A549 (cell line): ENCODE measurements around the gene SESN3. TPM values are rescaled to one million over a fixed set of nuclear protein-coding genes. Genes with fewer than 3 reads are reported as not detected.

Source experiments
- ATAC-seq, 2 experiments: fragments of 200-7000 bp in 1 of 2; fragments of >200 bp in 1 of 2; cut with Nextera tagmentation in 1 of 2; cut with Tn5 transposase in 1 of 2; 3 replicates each; pipeline versions ENCODE4 v1.8.0 to v1.9.1; 2018 to 2020; ENCODE audit warnings: mild to moderate bottlenecking in 1 of 2, moderate library complexity in 1 of 2
- CTCF ChIA-PET: fragments of 300-600 bp; sonication (Branson Sonifier 250); formaldehyde crosslinking; extraction: SDS; loops from one replicate; lab custom pipeline; 2021; ENCODE audit warnings: antibody characterized with exemption, inconsistent platforms; lab: Yijun Ruan, JAX
- POLR2A ChIA-PET: fragments of 350-600 bp; formaldehyde crosslinking; extraction: SDS; loops from one replicate; lab custom pipeline; 2021; ENCODE audit warnings: antibody characterized with exemption, inconsistent platforms; lab: Yijun Ruan, JAX
- DNase-seq, 2 experiments: peaks; one replicate each; pipeline versions ENCODE4 v3.0.0 to v3.0.0-alpha.2; 2011 to 2016; ENCODE audit warnings: low read depth in 1 of 2, low spot score in 1 of 2
- FAIRE-seq: peaks from 2 replicates; lab custom pipeline; 2011; peaks lifted over from hg19 to GRCh38; lab: Jason Lieb, UNC
- H3K27ac ChIP-seq, 2 experiments: fragments of >200 bp; sonication (Bioruptor Twin); formaldehyde crosslinking; 3 replicates each; pipeline ENCODE4 v1.5.1; 2016 to 2017
- H3K4me1 ChIP-seq: fragments of >200 bp; sonication (Bioruptor Twin); formaldehyde crosslinking; 3 replicates; pipeline ENCODE4 v1.6.1; 2016
- H3K4me2 ChIP-seq: fragments of >200 bp; sonication (Bioruptor Twin); formaldehyde crosslinking; 3 replicates; pipeline ENCODE4 v1.6.1; 2016
- H3K4me3 ChIP-seq: fragments of >200 bp; sonication (Bioruptor Twin); formaldehyde crosslinking; 3 replicates; pipeline ENCODE4 v1.5.1; 2016
- H3K9me3 ChIP-seq: fragments of >200 bp; sonication (Bioruptor Twin); formaldehyde crosslinking; 3 replicates; pipeline ENCODE4 v1.6.1; 2016
- BHLHE40 ChIP-seq: IDR thresholded peaks from 2 replicates; pipeline ENCODE4 v1.6.1; 2012; ENCODE audit warnings: low read depth, low read length, inconsistent platforms
- CBX8 ChIP-seq: fragments of 200-600 bp; sonication (generic); IDR thresholded peaks from 2 replicates; pipeline ENCODE4 v1.6.1; 2016
- CEBPB ChIP-seq, 2 experiments: fragments of >200 bp in 1 of 2; sonication (Bioruptor Twin) in 1 of 2; formaldehyde crosslinking in 1 of 2; IDR thresholded peaks; 2 replicates each; pipeline ENCODE4 v1.6.1; 2012 to 2016
- CTCF ChIP-seq: fragments of >200 bp; sonication (Bioruptor Twin); formaldehyde crosslinking; IDR thresholded peaks from 3 replicates; pipeline ENCODE4 v1.5.1; 2016
- EHF ChIP-seq: fragments of 250-450 bp; sonication (Bioruptor Pico); IDR thresholded peaks from 2 replicates; pipeline ENCODE4 v1.5.0; 2020; ENCODE audit warnings: mild to moderate bottlenecking
- FOSL2 ChIP-seq, 2 experiments: fragments of 450-650 bp in 1 of 2; fragments of >200 bp in 1 of 2; sonication (Bioruptor Twin) in 1 of 2; formaldehyde crosslinking; IDR thresholded peaks; 2 replicates each; pipeline versions ENCODE4 v1.5.0 to v1.6.1; 2016 to 2020; ENCODE audit warnings: mild to moderate bottlenecking in 1 of 2, moderate library complexity in 1 of 2
- GATA3 ChIP-seq: IDR thresholded peaks from 2 replicates; pipeline ENCODE4 v1.6.1; 2012; ENCODE audit warnings: borderline replicate concordance
- HDAC2 ChIP-seq: fragments of 200-600 bp; sonication (generic); IDR thresholded peaks from 2 replicates; pipeline ENCODE4 v1.6.1; 2016
- HOXB13 ChIP-seq: fragments of 250-450 bp; sonication (Bioruptor Pico); IDR thresholded peaks from 2 replicates; pipeline ENCODE4 v1.5.0; 2020; ENCODE audit warnings: low read depth, mild to moderate bottlenecking, moderate library complexity
- KDM1A ChIP-seq: fragments of 200-600 bp; sonication (generic); IDR thresholded peaks from 2 replicates; pipeline ENCODE4 v1.6.1; 2016; ENCODE audit warnings: low read depth, mild to moderate bottlenecking
- MAFK ChIP-seq: fragments of 450-650 bp; IDR thresholded peaks from 2 replicates; pipeline ENCODE4 v1.6.1; 2014; ENCODE audit not compliant: partially characterized antibody
- POLR2A ChIP-seq: IDR thresholded peaks from 2 replicates; pipeline ENCODE4 v1.6.1; 2012; ENCODE audit warnings: mild to moderate bottlenecking, low read length
- RAD21 ChIP-seq, 2 experiments: fragments of >200 bp in 1 of 2; sonication (Bioruptor Twin) in 1 of 2; formaldehyde crosslinking in 1 of 2; IDR thresholded peaks in 1 of 2; conservative IDR thresholded peaks in 1 of 2; 2 replicates in 1 of 2; 3 replicates in 1 of 2; pipeline ENCODE4 v1.6.1; 2012 to 2018; ENCODE audit warnings: inconsistent platforms in 1 of 2
- RCOR1 ChIP-seq: fragments of 150-350 bp; IDR thresholded peaks from 2 replicates; pipeline ENCODE4 v1.6.1; 2014; ENCODE audit warnings: antibody characterized with exemption, low read length, low read depth
- RNF2 ChIP-seq: fragments of 200-600 bp; sonication (generic); IDR thresholded peaks from 2 replicates; pipeline ENCODE4 v1.6.1; 2016; ENCODE audit warnings: low read depth, mild to moderate bottlenecking, antibody characterized with exemption, moderate library complexity, borderline replicate concordance
- ZC3H11A ChIP-seq: fragments of 450-650 bp; IDR thresholded peaks from 2 replicates; pipeline ENCODE4 v1.6.1; 2014; ENCODE audit warnings: antibody characterized with exemption, mild to moderate bottlenecking
- ZNF302 ChIP-seq: fragments of 250-450 bp; sonication (Bioruptor Pico); IDR thresholded peaks from 2 replicates; pipeline ENCODE4 v1.9.0; 2021; ENCODE audit warnings: inconsistent platforms, mild to moderate bottlenecking, moderate library complexity
- WGBS: methylation state at CpG from one replicate; pipeline ENCODE4 v1.1.6; 2017; ENCODE audit errors: missing lambda C conversion rate; 5-methylcytosine and 5-hydroxymethylcytosine counted together
- polyA plus RNA-seq, 4 experiments: library from polyadenylated mRNA; depleted of rRNA in 3 of 4; stranded (reverse); fragments of >200 nt; fragmentation: RNase III in 1 of 4; extraction: RNeasy Plus Mini Kit Qiagen cat#74134 plus additional on column Dnase treatment in 1 of 4; gene quantifications; 2 replicates in 3 of 4; 3 replicates in 1 of 4; pipeline ENCODE4 v1.2.3, GENCODE V29; 2011 to 2017
- TF ChIP-seq, protein P1 (sequence below): fragments of 150-350 bp; IDR thresholded peaks from 2 replicates; pipeline ENCODE4 v1.6.1; 2014; ENCODE audit warnings: low read depth, mild to moderate bottlenecking, low read length

Gene SESN3
- polyA plus RNA-seq, 2 of the 4 experiments (the other 2 are of a cell fraction), result 0.35 to 3.6 TPM

- ATAC-seq (no peak), FAIRE-seq (no peak), DNase-seq (no peak)
- ChIA-PET CTCF (interaction anchor here (1.0 to 11.6 kb wide), 5 partner anchors 12 to 687 kb away, joined by 3 to 174 read pairs (median 5); no protein-coding TSS in a partner anchor), POLR2A (interaction anchor here (1.9 kb wide), 1 partner anchor 81 kb away, joined by 7 read pairs; no protein-coding TSS in a partner anchor)
- Histone ChIP-seq H3K4me2 (no peak overlapping the region), H3K4me3 (no peak overlapping the region), H3K27ac (no peak overlapping the region; a peak in 1 of 6 replicates), H3K4me1 (peaks cover 12% of the 10 kb centered on the region; the same call in 2 of the 3 replicates)
- TF ChIP-seq, protein P1, sequence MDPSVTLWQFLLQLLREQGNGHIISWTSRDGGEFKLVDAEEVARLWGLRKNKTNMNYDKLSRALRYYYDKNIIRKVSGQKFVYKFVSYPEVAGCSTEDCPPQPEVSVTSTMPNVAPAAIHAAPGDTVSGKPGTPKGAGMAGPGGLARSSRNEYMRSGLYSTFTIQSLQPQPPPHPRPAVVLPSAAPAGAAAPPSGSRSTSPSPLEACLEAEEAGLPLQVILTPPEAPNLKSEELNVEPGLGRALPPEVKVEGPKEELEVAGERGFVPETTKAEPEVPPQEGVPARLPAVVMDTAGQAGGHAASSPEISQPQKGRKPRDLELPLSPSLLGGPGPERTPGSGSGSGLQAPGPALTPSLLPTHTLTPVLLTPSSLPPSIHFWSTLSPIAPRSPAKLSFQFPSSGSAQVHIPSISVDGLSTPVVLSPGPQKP, result no peak
- TF ChIP-seq BHLHE40, result no peak
- no peak for TF ChIP-seq EHF (CRISPR knock-in tag)
- TF ChIP-seq HOXB13, result no peak
- no peak for TF ChIP-seq CTCF
- TF ChIP-seq RAD21 (conservative IDR thresholded peaks at IDR 0.05 in 1 of 2, IDR thresholded peaks at IDR 0.05 in 1 of 2), result no peak
- TF ChIP-seq KDM1A, result no peak
- TF ChIP-seq CBX8, result no peak
- no peak for TF ChIP-seq RCOR1
- no peak for TF ChIP-seq CEBPB (IDR thresholded peaks at IDR 0.05)
- no peak for TF ChIP-seq ZNF302 (CRISPR knock-in tag)
- TF ChIP-seq RNF2, result no peak
- no peak for TF ChIP-seq HDAC2
- TF ChIP-seq MAFK, result no peak
- TF ChIP-seq, all 56 proteins: peak for 0
- H3K9me3 ChIP-seq, result no peaks in the 10 kb centered on the region
These were observed 82.6 kb downstream of the SESN3 start for GRCh38 chr11:95148406-95148805.

- H3K4me3 ChIP-seq, result no peak overlapping the region
- peak; percentile 86 for TF ChIP-seq MAFK
- 0 out of 2 replicates have a peak, but pooled peaks have one; percentile 30 for TF ChIP-seq FOSL2 (IDR thresholded peaks at IDR 0.05)
- TF ChIP-seq FOSL2 (CRISPR knock-in tag; IDR thresholded peaks at IDR 0.05), result peak; percentile 71
- TF ChIP-seq GATA3, result no peak
- peak overlapping the region in 1 of 2 experiments; percentile 62; a peak in 3 of 6 replicates for H3K27ac ChIP-seq
- CTCF ChIA-PET, result interaction anchor here (1.0 to 1.4 kb wide), 3 partner anchors 11 to 524 kb away, joined by 4 to 7 read pairs (median 5); partner anchors contain the start of gene SRSF8
- WGBS, result 39% methylated on average over 4 of the region's 4 CpGs
- H3K9me3 ChIP-seq, result no peaks in the 10 kb centered on the region
- DNase-seq (peak; percentile 30 to 33), FAIRE-seq (no peak), ATAC-seq (peak in 1 of 2 experiments; percentile 17; a peak in 2 of 6 replicates)
- no peak overlapping the region for H3K4me2 ChIP-seq
- POLR2A ChIA-PET, result interaction anchor here (1.9 kb wide), 1 partner anchor 80 kb away, joined by 7 read pairs; no protein-coding TSS in a partner anchor
- H3K4me1 ChIP-seq, result peaks cover 12% of the 10 kb centered on the region; the same call in 2 of the 3 replicates
These were observed 83.6 kb downstream of the SESN3 start for GRCh38 chr11:95147364-95147905.

DNA sequence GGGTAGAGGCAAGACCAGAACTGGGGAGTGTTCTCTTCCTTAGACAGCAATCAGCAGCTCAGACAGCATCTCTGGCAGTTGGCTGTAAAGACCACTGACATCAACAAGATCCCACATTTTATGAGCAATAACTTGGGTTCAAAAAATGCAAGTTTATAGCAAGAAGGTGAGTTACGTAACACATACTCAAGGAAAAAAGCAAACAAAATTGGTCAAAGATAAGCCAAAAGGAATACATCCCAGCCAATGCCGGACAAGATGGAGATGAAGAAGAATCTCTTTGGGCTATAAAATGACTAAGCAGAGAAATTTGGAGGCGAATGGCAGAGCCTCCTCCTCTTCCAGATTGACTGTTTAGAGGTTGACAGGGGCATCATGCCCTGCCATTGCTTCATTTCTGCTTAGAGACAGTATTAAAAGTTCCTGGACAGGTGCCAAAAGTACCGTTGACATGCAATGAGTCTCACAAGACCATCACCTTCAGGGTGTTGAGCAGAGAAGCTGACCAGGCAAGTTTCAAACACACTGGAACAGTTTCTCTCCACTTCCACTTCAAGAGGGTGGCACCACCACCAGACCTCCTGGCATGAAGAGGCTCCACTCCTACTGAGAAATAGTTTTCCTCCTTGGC lies 85.5 kb downstream of the SESN3 start:
- TF ChIP-seq ZC3H11A (no peak), POLR2A (no peak)
- Histone ChIP-seq H3K27ac (no peak overlapping the region), H3K4me2 (no peak overlapping the region), H3K9me3 (no peaks in the 10 kb centered on the region), H3K4me1 (peaks cover 12% of the 10 kb centered on the region; the same call in 2 of the 3 replicates), H3K4me3 (no peak overlapping the region)
- WGBS, result 63% methylated on average over 4 of the region's 4 CpGs
- ATAC-seq (no peak), DNase-seq (no peak), FAIRE-seq (no peak)
- ChIA-PET POLR2A (no interaction called here), CTCF (interaction anchor here (0.9 kb wide), 2 partner anchors 75 to 618 kb away, joined by 3 read pairs; no protein-coding TSS in a partner anchor)
